C1 segment of cervical spinal cord (tissue), 14 donors: Measurements from ENCODE around the gene SLC28A3.
"Not testable (repeated sequence)": the region's sequence is repeated elsewhere in the genome, so short reads cannot be mapped to it uniquely, and the experiment has no call there.

ENCODE experiments used
- DNase-seq, 14 donors: peaks; one replicate each; lab custom pipeline; 2025; lab: John Stamatoyannopoulos, UW

The SLC28A3 gene, protein sequence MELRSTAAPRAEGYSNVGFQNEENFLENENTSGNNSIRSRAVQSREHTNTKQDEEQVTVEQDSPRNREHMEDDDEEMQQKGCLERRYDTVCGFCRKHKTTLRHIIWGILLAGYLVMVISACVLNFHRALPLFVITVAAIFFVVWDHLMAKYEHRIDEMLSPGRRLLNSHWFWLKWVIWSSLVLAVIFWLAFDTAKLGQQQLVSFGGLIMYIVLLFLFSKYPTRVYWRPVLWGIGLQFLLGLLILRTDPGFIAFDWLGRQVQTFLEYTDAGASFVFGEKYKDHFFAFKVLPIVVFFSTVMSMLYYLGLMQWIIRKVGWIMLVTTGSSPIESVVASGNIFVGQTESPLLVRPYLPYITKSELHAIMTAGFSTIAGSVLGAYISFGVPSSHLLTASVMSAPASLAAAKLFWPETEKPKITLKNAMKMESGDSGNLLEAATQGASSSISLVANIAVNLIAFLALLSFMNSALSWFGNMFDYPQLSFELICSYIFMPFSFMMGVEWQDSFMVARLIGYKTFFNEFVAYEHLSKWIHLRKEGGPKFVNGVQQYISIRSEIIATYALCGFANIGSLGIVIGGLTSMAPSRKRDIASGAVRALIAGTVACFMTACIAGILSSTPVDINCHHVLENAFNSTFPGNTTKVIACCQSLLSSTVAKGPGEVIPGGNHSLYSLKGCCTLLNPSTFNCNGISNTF

GRCh38 chr9:84340535-84340934 is at the start of gene SLC28A3:
TSS of gene SLC28A3 (minus strand) at chr9:84340758. CDS start at chr9:84340633, 125 bp downstream.
- no peak for DNase-seq

GRCh38 chr9:84390254-84390653 is 49.7 kb upstream of the SLC28A3 start:
- not testable (repeated sequence) for DNase-seq

DNA sequence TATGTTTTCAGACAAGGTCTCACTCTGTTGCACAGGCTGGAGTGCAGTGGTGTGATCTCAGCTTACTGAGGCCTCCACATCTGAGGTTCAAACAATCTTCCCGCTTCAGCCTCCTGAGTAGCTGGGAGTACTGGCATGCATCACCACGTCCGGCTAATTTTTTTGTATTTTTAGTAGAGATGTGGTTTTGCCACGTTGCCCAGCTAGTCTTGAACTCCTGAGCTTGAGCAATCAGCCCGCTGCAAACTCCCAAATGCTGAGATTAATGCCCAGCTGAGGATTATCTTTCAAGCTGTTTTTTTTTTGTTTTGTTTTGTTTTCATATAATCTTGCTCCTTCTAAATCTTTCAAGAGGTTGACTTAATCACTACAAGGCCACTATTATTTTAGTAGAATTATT is 47.3 kb upstream of the SLC28A3 start:
- no peak for DNase-seq

DNA sequence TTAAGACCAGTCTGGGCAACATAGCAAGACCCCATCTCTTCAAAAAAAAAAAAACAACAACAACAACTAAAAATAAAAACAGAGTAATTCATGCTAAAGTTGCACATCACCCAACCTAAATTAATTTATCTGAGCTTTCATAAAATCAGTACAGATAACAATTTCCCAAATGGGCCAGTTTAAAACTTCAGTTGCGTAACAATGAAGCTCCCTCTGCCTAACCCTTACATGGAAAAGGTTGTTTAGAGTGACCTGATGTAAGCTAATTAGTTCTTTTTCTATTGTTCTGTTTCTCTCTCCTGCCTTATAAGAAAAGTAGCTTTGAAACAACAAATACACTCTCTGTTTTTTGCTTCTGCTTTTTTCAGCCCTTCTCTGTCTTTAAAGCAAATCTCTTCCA is 46.2 kb upstream of the SLC28A3 start:
- no peak for DNase-seq

- no peak for DNase-seq
Observed at GRCh38 chr9:84385386-84386040, 45.0 kb upstream of the SLC28A3 start.

- no peak for DNase-seq
Observed at GRCh38 chr9:84384617-84385016, 44.1 kb upstream of the SLC28A3 start.

DNA sequence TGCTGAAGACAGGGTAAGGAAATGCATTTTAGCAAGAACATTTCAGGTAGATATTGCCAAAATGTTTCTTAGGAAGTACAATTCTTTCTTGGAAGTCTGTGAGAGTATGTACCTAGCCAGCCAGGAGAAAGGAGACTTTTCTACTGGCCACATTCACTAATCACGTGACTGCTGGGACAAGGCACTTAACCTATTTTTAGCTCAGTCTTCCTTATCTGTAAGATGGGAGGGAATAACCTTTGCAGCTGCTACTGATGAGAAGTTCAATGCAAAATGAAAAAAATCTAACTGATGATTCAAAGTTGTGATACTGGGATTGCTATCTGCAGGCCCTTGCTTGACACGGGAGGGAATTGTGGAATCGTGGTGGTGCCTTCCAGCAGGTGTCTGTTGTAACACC is 42.6 kb upstream of the SLC28A3 start:
- no peak for DNase-seq

DNA sequence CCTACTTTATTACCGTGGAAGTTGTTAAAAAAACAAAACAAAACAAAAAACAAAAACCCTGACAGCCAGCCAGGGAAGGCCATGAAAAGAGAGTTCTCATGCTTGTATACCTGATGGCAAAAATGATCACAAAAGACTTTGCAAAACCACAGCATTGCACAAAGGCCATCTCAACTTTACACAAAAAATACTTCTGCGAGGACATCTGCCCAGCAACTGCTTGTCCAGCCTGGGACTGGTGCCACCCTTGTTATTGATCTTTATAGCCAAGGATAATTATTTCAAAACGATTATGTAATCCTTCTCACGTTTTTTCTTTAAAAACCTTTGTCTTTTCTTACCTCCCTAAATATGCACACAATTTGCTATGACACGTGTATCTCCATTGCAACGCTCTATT is 42.2 kb upstream of the SLC28A3 start:
- no peak for DNase-seq

DNA sequence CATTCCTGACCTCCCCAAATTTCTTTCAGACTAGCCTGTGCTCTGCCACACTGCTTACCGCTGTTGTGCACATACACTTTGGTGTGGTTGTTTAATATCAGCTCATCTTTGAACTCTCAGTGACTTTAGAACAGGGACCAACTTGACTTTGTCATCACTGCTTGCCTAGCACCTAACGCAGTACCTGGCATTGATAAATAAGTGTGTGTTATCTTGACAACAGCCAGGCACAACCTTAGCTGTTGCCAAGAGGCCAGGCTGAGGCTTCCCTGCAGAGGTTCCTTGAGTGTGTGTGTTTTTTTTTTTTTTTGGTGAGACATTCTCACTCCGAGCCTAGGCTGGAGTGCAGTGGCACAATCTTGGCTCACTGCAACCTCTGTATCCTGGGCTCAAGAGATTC is 41.0 kb upstream of the SLC28A3 start:
- DNase-seq, result no peak

- DNase-seq, result no peak
Observed at GRCh38 chr9:84379740-84380139, 39.2 kb upstream of the SLC28A3 start.

- DNase-seq, result no peak
Observed at GRCh38 chr9:84375954-84376353, 35.4 kb upstream of the SLC28A3 start.

- DNase-seq, result no peak
Observed at GRCh38 chr9:84374516-84374915, 34.0 kb upstream of the SLC28A3 start.

DNA sequence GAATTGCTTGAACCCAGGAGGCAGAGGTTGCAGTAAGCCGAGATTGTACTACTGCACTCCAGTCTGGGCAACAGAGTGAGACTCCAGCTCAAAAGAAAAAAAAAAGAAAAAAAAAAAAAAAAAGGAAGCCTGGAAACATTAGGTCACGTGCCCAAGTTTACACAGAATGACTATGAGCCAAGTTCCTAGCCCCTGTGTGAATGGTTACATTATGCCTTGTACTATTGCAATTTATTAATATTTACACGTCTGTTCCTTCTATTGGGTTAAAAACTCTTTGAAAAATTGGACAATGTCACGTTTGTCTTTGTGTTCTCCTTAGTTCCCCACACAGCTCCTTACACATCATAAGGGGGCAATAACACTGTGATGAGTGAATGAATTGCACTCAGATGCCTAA is 33.5 kb upstream of the SLC28A3 start:
- no peak for DNase-seq

DNA sequence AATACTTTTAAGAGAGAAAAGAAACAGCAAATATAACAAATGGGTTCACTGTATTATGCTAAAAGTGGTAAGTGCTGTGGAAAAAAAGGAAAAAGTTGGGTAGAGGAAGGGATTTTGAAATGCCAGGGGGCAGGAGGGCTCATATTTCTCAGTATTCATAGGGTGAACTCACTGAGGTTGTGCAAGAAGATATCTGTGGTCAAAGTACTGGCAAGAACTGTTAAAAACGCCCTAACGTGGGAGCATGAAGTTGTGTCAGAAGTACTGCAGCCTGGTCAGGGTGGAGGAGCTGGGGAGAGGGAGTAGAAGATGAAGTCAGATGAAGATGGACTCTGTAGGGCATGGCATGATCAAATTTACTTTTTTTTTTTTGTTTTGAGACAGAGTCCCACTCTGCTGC is 31.2 kb upstream of the SLC28A3 start:
- no peak for DNase-seq

DNA sequence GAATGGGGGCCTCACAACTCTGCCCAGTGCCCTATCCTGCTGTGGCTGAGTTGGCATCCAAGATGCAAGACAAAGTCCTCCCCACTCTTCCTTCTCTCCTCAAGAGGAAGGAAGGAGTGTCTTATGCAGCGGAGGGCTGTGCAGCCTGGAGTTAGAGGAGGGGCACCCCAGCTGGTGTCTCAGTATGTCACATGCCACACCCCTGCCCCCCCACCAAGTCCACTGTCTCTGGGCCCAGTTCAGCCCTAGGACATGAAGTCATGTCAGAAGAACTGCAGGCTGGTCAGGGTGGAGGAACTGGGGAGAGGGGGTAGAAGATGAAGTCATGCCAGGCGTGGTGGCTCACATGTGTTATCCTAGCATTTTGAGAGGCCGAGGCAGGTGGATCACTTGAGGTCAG is 28.0 kb upstream of the SLC28A3 start:
- DNase-seq, result no peak

GRCh38 chr9:84367726-84368125 is 27.2 kb upstream of the SLC28A3 start:
- not testable (repeated sequence) for DNase-seq

DNA sequence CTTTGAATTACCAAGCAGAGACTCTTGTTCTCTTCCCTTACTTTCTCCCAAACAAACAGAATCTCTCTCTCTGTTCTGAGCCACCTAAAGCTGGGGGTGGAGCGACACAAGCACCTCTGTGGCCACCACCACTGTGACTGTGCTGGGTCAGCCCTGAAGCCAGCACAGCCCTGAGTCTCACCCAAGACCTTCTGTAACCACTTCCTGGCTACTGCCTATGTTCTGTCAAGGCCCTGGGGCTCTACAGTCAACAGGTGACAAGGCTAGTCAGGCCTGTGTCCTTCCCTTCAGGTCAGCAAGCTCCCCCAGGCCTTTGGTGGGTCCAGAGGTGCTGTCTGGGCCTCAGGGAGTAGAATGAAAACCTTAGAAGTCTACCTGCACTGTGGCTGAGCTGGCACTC is 26.1 kb upstream of the SLC28A3 start:
- DNase-seq, result no peak

GRCh38 chr9:84364894-84365490 is 24.4 kb upstream of the SLC28A3 start:
- not testable (repeated sequence) for DNase-seq

DNA sequence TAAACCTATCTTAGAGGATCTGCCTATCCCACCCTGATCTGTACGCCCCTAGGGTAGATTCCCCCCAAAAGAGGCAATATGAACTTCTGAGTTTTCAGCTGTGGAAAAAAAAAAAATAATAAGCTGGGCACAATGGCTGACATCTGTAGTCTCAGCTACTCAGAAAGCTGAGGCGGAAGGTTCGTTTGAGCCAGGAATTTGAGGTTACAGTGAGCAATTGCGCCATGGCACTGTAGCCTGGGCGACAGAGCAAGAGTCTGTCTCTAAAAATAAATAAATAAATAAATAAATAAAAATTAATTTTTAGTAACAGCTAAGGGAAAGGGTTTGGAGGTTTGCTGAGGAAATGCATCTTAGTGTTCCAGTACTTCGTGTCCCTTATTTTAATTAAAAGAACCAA is 21.1 kb upstream of the SLC28A3 start:
- no peak for DNase-seq

- DNase-seq, result no peak
Observed at GRCh38 chr9:84357275-84357674, 16.7 kb upstream of the SLC28A3 start.

DNA sequence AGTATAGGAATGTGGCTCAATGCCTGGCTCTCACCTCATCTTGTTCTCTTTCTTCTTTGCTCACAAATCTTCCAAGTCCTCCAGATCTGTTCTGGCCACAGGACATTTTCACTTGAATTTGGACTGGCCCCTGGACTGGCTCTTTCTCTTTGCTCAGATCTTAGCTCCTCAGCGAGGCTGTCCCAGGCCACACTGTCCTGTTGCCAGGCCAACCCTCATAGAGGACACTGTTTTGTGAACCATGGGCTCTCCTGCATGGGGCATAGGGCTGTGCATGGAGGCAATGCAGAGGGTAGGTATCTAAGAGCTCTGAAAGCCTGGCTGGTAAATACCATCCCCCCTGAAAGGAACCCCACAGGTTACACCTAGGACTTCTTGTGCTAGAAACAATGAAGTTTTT is 13.5 kb upstream of the SLC28A3 start:
- no peak for DNase-seq

- no peak for DNase-seq
Observed at GRCh38 chr9:84349671-84350070, 9.1 kb upstream of the SLC28A3 start.
